GM21528 (cell line): ENCODE measurements around the gene PHF13.

ENCODE experiments used
- ATAC-seq: cut with Tn5 transposase; IDR thresholded peaks from one replicate; pipeline ENCODE4 v1.9.1; 2021; ENCODE audit warnings: mild to moderate bottlenecking, moderate library complexity; ENCODE audit not compliant: unreplicated experiment, low FRiP score

The PHF13 gene

GRCh38 chr1:6601049-6601922, 12.2 kb upstream of the PHF13 start:
- peak; percentile 26 for ATAC-seq

GRCh38 chr1:6601923-6602668, 11.4 kb upstream of the PHF13 start:
- ATAC-seq = peak; percentile 33

- ATAC-seq = peak; percentile 55
These were observed 10.8 kb upstream of the PHF13 start, which contains the start of gene KLHL21 for GRCh38 chr1:6602669-6603237. Gene KLHL21 (minus strand): TSS chr1:6602869. CDS start chr1:6602817, 52 bp downstream.

DNA sequence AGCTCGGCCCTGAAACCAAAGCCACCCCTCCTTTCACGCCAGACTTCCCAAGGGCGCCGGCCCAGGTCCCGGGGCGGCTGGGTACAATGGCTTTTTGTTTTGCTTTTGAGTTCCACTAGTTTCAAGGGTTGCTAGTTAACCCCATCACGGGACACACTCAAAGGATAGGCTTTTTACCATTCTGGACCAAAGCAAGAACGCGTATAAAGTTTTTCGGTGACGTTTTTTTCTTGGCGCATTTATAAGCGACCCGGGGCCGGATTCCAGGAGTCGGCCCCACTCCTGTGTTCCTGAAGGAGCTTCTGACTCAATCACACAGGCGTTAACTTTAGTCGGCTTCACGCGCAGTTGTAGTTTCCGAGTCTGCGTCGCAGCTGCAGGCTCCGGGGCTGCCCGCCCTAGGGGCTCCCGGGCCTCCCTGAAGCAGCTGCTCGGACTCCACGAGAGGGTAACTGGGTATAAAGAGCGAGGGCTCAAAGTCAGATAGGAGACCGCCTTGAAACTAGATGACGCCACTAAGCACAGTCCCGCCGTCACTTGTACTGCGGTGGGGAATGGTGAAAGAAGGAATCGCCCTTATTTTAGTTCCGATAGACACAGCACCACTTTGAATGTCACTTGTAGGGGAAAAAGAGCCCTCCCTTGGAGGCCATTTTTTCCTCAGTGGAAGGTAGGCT, 10.2 kb upstream of the PHF13 start:
- peak; percentile 33 for ATAC-seq

GRCh38 chr1:6603915-6604558, 9.5 kb upstream of the PHF13 start:
- ATAC-seq = no peak

DNA sequence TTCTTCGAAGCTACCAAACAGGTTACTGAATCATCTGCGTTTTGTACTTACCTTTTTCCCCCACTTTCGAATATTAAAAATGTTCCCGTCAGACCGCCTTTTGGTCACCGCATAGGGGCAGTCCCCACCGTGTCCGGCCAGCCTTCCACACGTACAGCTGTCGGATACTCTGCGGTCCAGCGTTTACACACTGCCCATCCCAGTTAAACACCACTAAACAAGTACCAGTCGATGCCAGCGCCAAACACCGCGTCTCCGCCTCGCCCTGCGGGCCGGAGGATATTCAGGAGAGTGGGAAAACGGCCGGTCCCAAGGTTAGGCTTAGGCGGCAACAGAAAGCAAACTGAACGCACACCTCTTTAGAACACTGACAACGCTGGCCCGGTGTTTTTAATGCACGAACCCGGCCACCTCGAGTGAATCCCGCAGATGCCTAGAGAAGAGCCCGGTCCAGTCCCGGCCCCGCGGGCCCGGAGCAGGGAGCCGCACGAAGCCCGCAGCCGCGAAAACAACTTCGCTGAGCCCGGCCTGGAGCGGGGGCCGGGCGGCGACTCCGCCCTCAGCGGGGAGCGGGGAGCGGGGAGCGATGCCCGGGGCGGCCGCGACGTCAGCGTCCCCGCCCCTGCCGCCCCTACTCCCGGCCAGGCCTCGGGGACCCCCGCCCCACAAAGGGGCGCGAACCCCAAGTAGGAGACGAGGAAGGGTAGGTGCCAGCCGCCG, 730 bp upstream of the PHF13 start:
- ATAC-seq = peak; percentile 36

DNA sequence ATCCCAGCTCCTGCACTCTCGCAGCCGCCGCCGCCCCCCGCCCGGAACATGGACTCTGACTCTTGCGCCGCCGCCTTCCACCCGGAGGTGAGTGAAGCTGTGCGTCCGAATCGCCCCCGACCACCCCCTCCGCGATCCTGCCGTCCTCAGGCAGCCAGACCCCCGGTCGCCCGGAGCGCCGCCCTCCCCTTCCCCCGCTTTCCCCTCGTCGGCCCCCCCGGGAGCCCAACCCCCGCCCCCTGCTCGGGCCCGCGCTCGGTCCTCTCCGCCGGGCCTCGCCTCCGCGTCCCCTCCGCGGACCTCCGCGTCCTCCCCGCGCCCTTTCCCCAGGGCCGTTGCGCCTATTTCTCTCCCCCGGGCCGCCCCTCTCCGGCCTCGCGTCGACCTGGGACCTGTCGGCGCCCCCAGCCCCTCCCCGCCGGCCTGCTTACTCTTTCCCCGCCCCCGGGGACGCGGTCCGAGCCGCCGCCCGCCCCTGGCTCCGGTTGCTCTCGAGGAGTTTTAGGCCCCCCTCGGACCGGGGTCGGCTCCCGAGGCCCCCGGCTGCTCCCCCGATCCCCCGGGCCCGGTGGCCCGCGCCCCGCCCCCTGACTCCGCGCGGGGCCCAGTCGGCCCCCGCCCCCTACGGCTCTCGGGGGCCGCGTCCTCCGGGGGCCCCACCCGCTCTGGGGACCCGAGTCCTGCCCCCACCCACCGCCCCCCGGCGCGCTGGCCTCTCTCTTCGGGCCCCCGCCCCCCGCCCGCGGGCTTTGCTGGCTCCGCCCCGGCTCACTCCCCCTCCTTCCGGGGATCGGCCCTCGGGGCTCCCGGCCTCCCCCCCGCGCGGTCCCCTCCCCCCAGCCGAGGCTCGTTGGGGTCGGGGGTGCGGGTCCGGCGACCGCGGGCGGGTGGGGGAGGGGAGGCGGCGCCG, 743 bp downstream of the PHF13 start:
- no peak for ATAC-seq

DNA sequence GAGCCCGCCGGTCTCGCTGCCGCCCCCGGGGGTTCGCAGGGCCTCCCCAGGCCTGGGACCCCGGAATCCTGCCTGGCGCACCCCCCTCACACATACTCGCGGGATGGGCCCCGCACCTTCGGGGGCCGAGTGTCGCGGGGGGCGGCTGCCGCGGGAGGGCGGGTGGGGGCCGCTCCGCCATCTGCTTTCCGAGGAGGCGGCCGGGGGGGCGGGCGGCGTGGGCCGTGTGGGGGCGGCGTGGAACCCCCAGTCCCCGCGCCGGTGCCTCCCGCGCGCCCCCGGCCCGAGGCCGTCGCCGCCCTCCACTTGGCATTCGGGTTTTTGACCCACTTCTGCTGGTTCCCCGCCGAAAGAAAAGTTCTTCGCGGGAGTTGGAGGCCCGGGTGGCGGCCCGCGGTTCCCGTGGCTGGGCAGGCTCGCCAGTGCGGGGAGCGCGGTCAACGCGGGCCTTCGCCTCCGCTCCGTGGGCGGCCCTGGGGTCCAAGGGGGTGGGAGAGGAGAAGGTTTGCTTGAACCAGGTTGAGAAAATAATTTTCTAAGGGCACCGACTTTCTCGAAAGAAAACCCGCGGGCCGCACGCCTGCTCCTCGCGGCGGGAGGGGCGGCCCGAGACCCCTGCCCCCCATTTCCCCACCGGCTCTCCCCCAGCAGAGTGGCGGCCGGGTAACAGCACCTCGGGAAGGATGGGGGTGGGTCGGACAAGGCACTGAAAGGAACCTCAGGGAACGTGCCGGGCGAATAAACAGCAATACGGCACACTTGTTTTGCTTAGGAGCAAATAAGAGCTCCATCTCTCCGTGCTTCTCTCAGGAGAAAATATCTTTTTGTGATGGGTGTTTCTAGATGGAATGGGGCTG, 1.6 kb downstream of the PHF13 start:
- ATAC-seq = no peak

DNA sequence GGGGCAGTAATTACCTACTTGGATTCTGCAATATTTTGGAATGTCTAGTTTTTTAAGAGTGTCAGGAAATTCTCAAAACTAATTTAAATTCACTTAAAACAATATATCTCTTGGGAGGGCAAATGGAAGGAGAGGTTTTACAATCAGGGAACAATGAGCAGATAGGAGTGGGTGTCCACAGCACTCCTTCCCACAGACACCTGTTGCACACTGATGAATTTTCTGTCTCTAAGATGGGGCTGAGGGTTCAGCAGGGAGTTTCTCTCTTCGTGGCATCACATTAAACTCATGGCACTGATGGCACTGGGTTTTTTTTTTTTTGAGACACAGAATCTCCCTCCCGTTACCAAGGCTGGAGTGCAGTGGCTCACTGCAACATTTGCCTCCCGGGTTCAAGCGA, 5.5 kb downstream of the PHF13 start:
- ATAC-seq = no peak

GRCh38 chr1:6621429-6622391, 8.2 kb downstream of the PHF13 start:
- ATAC-seq = no peak

DNA sequence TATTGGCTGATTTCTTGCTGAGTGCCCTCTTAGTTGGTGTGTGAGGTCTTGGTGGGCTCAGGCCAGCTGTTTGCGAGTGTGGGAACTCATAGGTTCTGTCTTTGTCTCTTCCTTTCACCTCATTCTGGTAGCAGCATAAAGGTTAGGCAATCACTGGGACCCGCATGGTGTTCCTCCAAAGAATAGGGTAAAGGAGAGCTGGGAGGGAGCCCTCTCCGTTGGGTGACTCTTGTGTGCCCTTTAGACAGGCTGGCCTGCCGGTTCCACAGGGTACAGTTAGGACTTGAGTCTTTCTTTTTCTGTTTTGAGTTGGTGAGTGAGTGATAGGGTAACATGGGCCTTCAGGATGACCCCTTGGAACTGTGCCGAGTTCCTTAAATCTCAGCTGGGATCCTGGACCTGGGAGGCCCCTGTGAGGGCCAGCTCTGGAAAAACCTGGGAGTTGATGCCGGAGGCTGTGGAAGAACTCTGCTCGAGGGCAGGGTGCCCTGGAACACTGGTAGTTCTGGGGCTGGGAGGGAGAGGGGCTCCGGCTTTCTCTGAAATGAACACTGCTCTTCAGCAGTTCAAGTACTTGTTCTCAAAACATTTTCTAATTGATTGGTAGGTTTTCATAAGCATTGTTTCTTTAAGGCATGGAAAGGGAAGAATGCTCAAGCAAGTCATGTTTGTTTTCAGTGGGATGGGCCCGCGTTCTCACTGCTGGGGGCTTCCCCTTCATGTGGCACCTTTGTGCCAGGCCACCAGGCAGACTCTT, 9.0 kb downstream of the PHF13 start:
- no peak for ATAC-seq

DNA sequence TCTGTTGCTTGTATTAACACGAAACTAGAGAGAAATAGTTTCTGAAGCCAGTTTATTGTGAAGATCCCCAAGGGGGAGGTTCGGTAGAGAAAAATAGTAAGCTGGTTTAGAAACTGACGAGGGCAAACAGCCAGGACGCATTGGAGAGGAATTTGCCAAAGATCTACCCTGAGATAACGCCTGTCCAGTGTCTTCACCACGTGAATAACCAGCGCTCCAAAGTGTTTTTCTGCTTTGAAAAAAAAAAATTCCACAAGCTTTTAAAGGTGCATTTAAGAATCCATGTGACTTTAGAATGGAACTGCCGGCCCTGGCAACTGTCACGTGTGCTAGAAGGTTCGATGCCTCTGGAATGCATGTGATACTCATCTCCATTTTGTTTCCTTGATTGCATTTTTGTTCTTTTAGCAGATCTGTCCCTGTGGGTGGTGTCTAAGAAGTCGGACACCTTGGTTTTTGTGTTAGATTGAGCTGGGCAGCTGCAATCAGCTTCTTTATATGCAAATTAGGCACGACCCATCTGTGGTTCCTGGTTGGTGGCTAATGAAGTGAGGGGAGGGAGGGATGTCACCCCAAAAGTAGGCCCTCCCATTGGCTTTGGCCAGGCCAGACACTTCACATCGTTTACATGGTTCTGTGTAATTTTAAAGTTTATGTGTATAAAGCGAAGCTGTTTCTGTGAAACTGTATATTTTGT, 9.9 kb downstream of the PHF13 start:
- no peak for ATAC-seq

- ATAC-seq = peak; percentile 85
These were observed 11.4 kb downstream of the PHF13 start, which contains the start of gene THAP3 for GRCh38 chr1:6624710-6625583. Gene THAP3 (plus strand): TSS chr1:6624868. CDS start chr1:6625219, 351 bp downstream.

GRCh38 chr1:6625584-6626149, 12.1 kb downstream of the PHF13 start:
- ATAC-seq = no peak
